GM12878 (cell line): ENCODE data around the gene ZNF653. TPM values are rescaled to one million over a fixed set of nuclear protein-coding genes. Genes with fewer than 3 reads are reported as not detected.

ENCODE experiments used
- ATAC-seq: fragments of 200-7000 bp; cut with Tn5 transposase; 3 replicates; pipeline ENCODE4 v1.9.1; 2020; ENCODE audit warnings: mild to moderate bottlenecking, moderate library complexity
- BruUV-seq: library from RNA; stranded (reverse); fragments of 400-500 nt; replicated peaks from 2 replicates; lab custom pipeline; 2021; lab: Mats Ljungman, UMichigan
- CTCF ChIA-PET: fragments of 300-600 bp; sonication (Branson Sonifier 250); formaldehyde crosslinking; extraction: SDS; loops from one replicate; lab custom pipeline; 2021; ENCODE audit warnings: inconsistent platforms; lab: Yijun Ruan, JAX
- POLR2A ChIA-PET: fragments of 350-600 bp; formaldehyde crosslinking; extraction: SDS; loops from one replicate; lab custom pipeline; 2021; ENCODE audit warnings: inconsistent platforms; lab: Charles Lee
- RAD21 ChIA-PET: fragments of 300-600 bp; sonication (Branson Sonifier 250); formaldehyde crosslinking; loops from one replicate; lab custom pipeline; 2023; ENCODE audit warnings: antibody characterized with exemption; ENCODE audit not compliant: unreplicated experiment; lab: Charles Lee
- SMC1A ChIA-PET: fragments of 300-600 bp; sonication (Branson Sonifier 250); formaldehyde crosslinking; loops from one replicate; lab custom pipeline; 2023; ENCODE audit not compliant: unreplicated experiment, uncharacterized antibody; lab: Charles Lee
- DNase-seq: peaks from one replicate; pipeline ENCODE4 v3.0.0-alpha.2; 2011; ENCODE audit warnings: low read depth, low spot score
- FAIRE-seq: peaks from 3 replicates; lab custom pipeline; 2011; peaks lifted over from hg19 to GRCh38; lab: Jason Lieb, UNC
- H2AFZ ChIP-seq: 2 replicates; pipeline ENCODE4 v1.6.0; 2011; ENCODE audit warnings: low read depth, low read length, control low read depth; ENCODE audit not compliant: control insufficient read depth
- H3K27ac ChIP-seq: 2 replicates; pipeline ENCODE4 v1.5.1; 2011; ENCODE audit warnings: control low read depth; ENCODE audit not compliant: control insufficient read depth, insufficient read depth
- H3K27me3 ChIP-seq, 2 experiments: replicated peaks in 1 of 2; 2 replicates each; pipeline versions ENCODE4 v1.6.0 to v1.6.1; 2011; ENCODE audit warnings: low read length in 1 of 2; ENCODE audit not compliant: control insufficient read depth in 2 of 2, insufficient read depth in 2 of 2
- H3K36me3 ChIP-seq, 2 experiments: 2 replicates each; pipeline ENCODE4 v1.5.1; 2011; ENCODE audit warnings: low read length in 1 of 2; ENCODE audit not compliant: control insufficient read depth in 2 of 2, insufficient read depth in 2 of 2
- H3K4me1 ChIP-seq: 2 replicates; pipeline ENCODE4 v1.6.1; 2011; ENCODE audit warnings: mild to moderate bottlenecking, low read length, moderate library complexity, mixed read lengths; ENCODE audit not compliant: control insufficient read depth, insufficient read depth
- H3K4me2 ChIP-seq: 2 replicates; pipeline ENCODE4 v1.6.0; 2011; ENCODE audit warnings: control low read depth; ENCODE audit not compliant: control insufficient read depth, insufficient read depth
- H3K4me3 ChIP-seq: fragments of 200-600 bp; sonication (generic); 2 replicates; pipeline ENCODE4 v1.5.1; 2016
- H3K79me2 ChIP-seq: 2 replicates; pipeline ENCODE4 v1.6.0; 2011; ENCODE audit warnings: low read length; ENCODE audit not compliant: control insufficient read depth, insufficient read depth
- H3K9ac ChIP-seq: 2 replicates; pipeline ENCODE4 v1.8.0; 2011; ENCODE audit warnings: low read length, control low read depth, mixed read lengths; ENCODE audit not compliant: control insufficient read depth, insufficient read depth
- H3K9me3 ChIP-seq: replicated peaks from 3 replicates; pipeline ENCODE4 v1.5.1; 2011; ENCODE audit warnings: mild to moderate bottlenecking, low read length; ENCODE audit not compliant: control insufficient read depth, insufficient read depth
- H4K20me1 ChIP-seq: 2 replicates; pipeline ENCODE4 v1.6.0; 2011; ENCODE audit not compliant: control insufficient read depth, insufficient read depth
- CBX3 ChIP-seq: fragments of 200-600 bp; sonication (generic); IDR thresholded peaks from 2 replicates; pipeline ENCODE4 v1.6.1; 2016; ENCODE audit warnings: low read depth, borderline replicate concordance
- CBX5 ChIP-seq: sonication (generic); IDR thresholded peaks from 2 replicates; pipeline ENCODE4 v1.6.1; 2016; ENCODE audit warnings: low read depth, moderate library complexity, mild to moderate bottlenecking, inconsistent platforms
- CEBPB ChIP-seq, 2 experiments: fragments of 150-350 bp in 1 of 2; IDR thresholded peaks; 2 replicates each; pipeline ENCODE4 v1.6.1; 2012 to 2014; ENCODE audit warnings: low read depth in 2 of 2, low read length in 2 of 2, borderline replicate concordance in 1 of 2, inconsistent platforms in 1 of 2
- CHD2 ChIP-seq: IDR thresholded peaks from 2 replicates; pipeline ENCODE4 v1.6.1; 2011; ENCODE audit warnings: low read depth, low read length, improper control_type of control experiment, borderline replicate concordance
- JUNB ChIP-seq: IDR thresholded peaks from 2 replicates; pipeline ENCODE4 v1.6.1; 2016; ENCODE audit warnings: antibody characterized with exemption, mild to moderate bottlenecking
- MTA3 ChIP-seq: IDR thresholded peaks from 2 replicates; pipeline ENCODE4 v1.6.1; 2012; ENCODE audit warnings: low read length, inconsistent platforms, borderline replicate concordance
- NFIC ChIP-seq: IDR thresholded peaks from 2 replicates; pipeline ENCODE4 v1.6.1; 2012; ENCODE audit warnings: low read depth, mild to moderate bottlenecking, inconsistent platforms, low read length, moderate library complexity
- NKRF ChIP-seq: fragments of 450-650 bp; conservative IDR thresholded peaks from 2 replicates; pipeline ENCODE4 v1.6.1; 2017; ENCODE audit warnings: mild to moderate bottlenecking, moderate library complexity
- PML ChIP-seq: IDR thresholded peaks from 2 replicates; pipeline ENCODE4 v1.6.1; 2012; ENCODE audit warnings: low read length, inconsistent platforms
- POU2F2 ChIP-seq: IDR thresholded peaks from 3 replicates; pipeline ENCODE4 v1.6.1; 2011; ENCODE audit warnings: low read depth, mild to moderate bottlenecking, low read length, borderline replicate concordance
- RBBP5 ChIP-seq: fragments of 200-600 bp; sonication (generic); conservative IDR thresholded peaks from 2 replicates; pipeline ENCODE4 v1.6.1; 2016
- SMARCA5 ChIP-seq: fragments of 450-650 bp; IDR thresholded peaks from 2 replicates; pipeline ENCODE4 v1.6.1; 2017; ENCODE audit warnings: mild to moderate bottlenecking
- SREBF1 ChIP-seq: IDR thresholded peaks from 2 replicates; pipeline ENCODE4 v1.6.1; 2012; ENCODE audit warnings: mild to moderate bottlenecking, low read length
- SUPT20H ChIP-seq: IDR thresholded peaks from 2 replicates; pipeline ENCODE4 v1.6.1; 2011; ENCODE audit warnings: low read depth, mild to moderate bottlenecking, low read length, moderate library complexity, borderline replicate concordance; ENCODE audit not compliant: control insufficient read depth
- TCF3 ChIP-seq: IDR thresholded peaks from 2 replicates; pipeline ENCODE4 v1.6.1; 2012; ENCODE audit warnings: low read depth, mild to moderate bottlenecking, low read length, borderline replicate concordance; ENCODE audit not compliant: insufficient read depth
- ZNF207 ChIP-seq: fragments of 450-650 bp; IDR thresholded peaks from 2 replicates; pipeline ENCODE4 v1.6.1; 2014; ENCODE audit warnings: antibody characterized with exemption, mild to moderate bottlenecking, borderline replicate concordance
- ZNF384 ChIP-seq: IDR thresholded peaks from 2 replicates; pipeline ENCODE4 v1.6.1; 2012; ENCODE audit warnings: low read depth, mild to moderate bottlenecking, low read length, improper control_type of control experiment, borderline replicate concordance
- WGBS: methylation state at CpG from one replicate; pipeline ENCODE4 v1.1.6; 2016; ENCODE audit warnings: low lambda C conversion rate; ENCODE audit not compliant: insufficient replicate concordance, insufficient coverage; ENCODE audit errors: missing lambda C conversion rate; 5-methylcytosine and 5-hydroxymethylcytosine counted together
- in situ Hi-C: fragments of 300-500 bp; cut with MboI; formaldehyde crosslinking; loops from 9 replicates; pipeline ENCODE4 v1.14.3; 2018; ENCODE audit warnings: mixed read lengths
- intact Hi-C: fragments of 100-400 bp; cut with micrococcal nuclease; formaldehyde crosslinking; loops from one replicate; pipeline ENCODE4 v1.14.2; 2022; ENCODE audit not compliant: unreplicated experiment
- polyA plus RNA-seq, 11 experiments: library from polyadenylated mRNA; depleted of rRNA in 4 of 11; unstranded in 6 of 11; stranded (reverse) in 5 of 11; fragments of >200 nt; fragmentation: Nextera tagmentation in 4 of 11; fragmentation: Illumina TruSeq in 1 of 11; extraction: Ambion mirVana in 4 of 11; extraction: Trizol in 1 of 11; gene quantifications; 1 replicate in 1 of 11; 2 replicates in 10 of 11; pipeline versions ENCODE4 v1.2.1 to v1.2.3, GENCODE V29; 2011 to 2016; ENCODE audit warnings: inconsistent platforms in 2 of 11, missing spikeins in 2 of 11, low read depth in 1 of 11
- total RNA-seq, 4 experiments: library from RNA; depleted of rRNA in 3 of 4; stranded (reverse); fragments of >200 nt in 3 of 4; fragmentation: Illumina TruSeq in 1 of 4; extraction: Trizol in 1 of 4; gene quantifications; 2 replicates each; pipeline versions ENCODE4 v1.2.1 to v1.2.3, GENCODE V29; 2013 to 2021
- TF ChIP-seq, protein P1 (sequence below): fragments of 450-650 bp; IDR thresholded peaks from 2 replicates; pipeline ENCODE4 v1.6.1; 2017; ENCODE audit warnings: mild to moderate bottlenecking, low read depth, inconsistent platforms; ENCODE audit not compliant: poor library complexity, severe bottlenecking

ZNF653 gene
- total and polyA plus RNA-seq, 10 of the 15 experiments (the other 5 are each of a cell fraction or from before 2014, with no cell fraction given): 2.2 to 13.2 (median 6.7) TPM; not detected in 2

DNA sequence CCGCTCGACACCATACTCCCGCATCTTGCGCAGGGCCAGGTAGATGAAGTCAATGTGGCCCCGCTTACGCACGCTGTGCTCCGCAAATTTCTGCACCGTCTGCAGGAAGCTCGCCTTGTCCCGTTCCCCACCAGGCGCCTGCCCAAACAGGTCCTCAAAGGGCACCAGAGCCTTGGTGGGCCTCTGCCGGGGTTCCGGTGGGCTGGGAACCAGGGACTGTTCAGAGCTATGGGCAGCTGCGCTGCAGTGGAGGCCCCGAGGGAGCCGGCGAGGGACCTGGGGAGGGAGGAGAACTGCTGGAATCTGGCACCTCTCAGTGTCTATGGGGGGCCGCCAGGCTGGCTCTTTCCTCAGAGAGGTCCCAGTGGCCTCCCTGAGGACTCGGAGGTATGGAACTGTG is 8.3 kb upstream of the ZNF653 start (continued):
- TF ChIP-seq CEBPB (IDR thresholded peaks at IDR 0.05; ENCODE audit: borderline replicate concordance in 1 of 2, low read depth in 2 of 2, low read length in 2 of 2) (no peak), MTA3 (no peak), CHD2 (no peak), ZNF384 (no peak)
- TF ChIP-seq, protein P1, sequence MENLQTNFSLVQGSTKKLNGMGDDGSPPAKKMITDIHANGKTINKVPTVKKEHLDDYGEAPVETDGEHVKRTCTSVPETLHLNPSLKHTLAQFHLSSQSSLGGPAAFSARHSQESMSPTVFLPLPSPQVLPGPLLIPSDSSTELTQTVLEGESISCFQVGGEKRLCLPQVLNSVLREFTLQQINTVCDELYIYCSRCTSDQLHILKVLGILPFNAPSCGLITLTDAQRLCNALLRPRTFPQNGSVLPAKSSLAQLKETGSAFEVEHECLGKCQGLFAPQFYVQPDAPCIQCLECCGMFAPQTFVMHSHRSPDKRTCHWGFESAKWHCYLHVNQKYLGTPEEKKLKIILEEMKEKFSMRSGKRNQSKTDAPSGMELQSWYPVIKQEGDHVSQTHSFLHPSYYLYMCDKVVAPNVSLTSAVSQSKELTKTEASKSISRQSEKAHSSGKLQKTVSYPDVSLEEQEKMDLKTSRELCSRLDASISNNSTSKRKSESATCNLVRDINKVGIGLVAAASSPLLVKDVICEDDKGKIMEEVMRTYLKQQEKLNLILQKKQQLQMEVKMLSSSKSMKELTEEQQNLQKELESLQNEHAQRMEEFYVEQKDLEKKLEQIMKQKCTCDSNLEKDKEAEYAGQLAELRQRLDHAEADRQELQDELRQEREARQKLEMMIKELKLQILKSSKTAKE: no peak

DNA sequence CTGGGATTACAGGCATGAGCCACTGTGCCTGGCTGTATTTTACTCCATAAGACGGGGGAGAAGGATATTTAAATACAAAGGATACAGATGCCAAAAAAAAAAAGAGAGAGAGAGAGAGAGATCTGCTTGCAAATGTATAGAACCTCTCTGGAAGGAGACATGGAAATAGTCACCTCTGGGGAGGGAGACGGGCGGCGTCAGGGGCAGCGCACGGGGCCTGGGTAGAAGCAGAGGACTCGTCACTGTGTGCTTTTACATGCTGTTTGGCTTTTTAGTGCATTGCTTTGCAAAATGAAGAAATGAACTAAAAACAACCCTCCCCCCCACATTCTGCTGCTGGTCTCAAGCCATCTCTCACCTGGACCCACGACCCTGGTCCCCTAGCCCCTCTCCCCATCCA is 4.8 kb upstream of the ZNF653 start:
- intact Hi-C loops (no loop called here), in situ Hi-C loops (no loop called here)
- ChIA-PET CTCF (no interaction called here), RAD21 (no interaction called here), SMC1A (no interaction called here), POLR2A (no interaction called here)
- H3K4me3 ChIP-seq: no peak overlapping the region
- no peaks in the 10 kb centered on the region for H4K20me1 ChIP-seq
- H3K4me2 ChIP-seq: no peak overlapping the region
- peaks cover 0 to 2% of the 10 kb centered on the region in 2 experiments; a peak in 3 of 4 replicates for H3K36me3 ChIP-seq
- H3K27ac ChIP-seq: no peak overlapping the region
- no peak overlapping the region for H2AFZ ChIP-seq
- H3K9ac ChIP-seq: no peak overlapping the region
- WGBS: 90% methylated on average over 8 of the region's 8 CpGs
- no peak for ATAC-seq
- H3K27me3 ChIP-seq: no peaks in the 10 kb centered on the region
- DNase-seq: no peak
- no peak for FAIRE-seq
- H3K79me2 ChIP-seq: no peaks in the 10 kb centered on the region
- no peaks in the 10 kb centered on the region for H3K9me3 ChIP-seq
- no TSS peak for BruUV-seq
- TF ChIP-seq CBX3 (no peak), POU2F2 (no peak), JUNB (no peak), NKRF (no peak), ZNF207 (no peak), CBX5 (no peak), SREBF1 (no peak), RBBP5 (no peak), SMARCA5 (no peak), PML (no peak), SUPT20H (no peak), NFIC (no peak), TCF3 (no peak)
- H3K4me1 ChIP-seq: no peaks in the 10 kb centered on the region
